HG02798 (cell line): ENCODE measurements around the gene IGSF10.
"Not testable (repeated sequence)": the region's sequence is repeated elsewhere in the genome, so short reads cannot be mapped to it uniquely, and the experiment has no call there.

Source experiments
- ATAC-seq: cut with Tn5 transposase; IDR thresholded peaks from one replicate; pipeline ENCODE4 v1.9.1; 2021; ENCODE audit warnings: mild to moderate bottlenecking; ENCODE audit not compliant: unreplicated experiment, poor library complexity

Gene IGSF10

DNA sequence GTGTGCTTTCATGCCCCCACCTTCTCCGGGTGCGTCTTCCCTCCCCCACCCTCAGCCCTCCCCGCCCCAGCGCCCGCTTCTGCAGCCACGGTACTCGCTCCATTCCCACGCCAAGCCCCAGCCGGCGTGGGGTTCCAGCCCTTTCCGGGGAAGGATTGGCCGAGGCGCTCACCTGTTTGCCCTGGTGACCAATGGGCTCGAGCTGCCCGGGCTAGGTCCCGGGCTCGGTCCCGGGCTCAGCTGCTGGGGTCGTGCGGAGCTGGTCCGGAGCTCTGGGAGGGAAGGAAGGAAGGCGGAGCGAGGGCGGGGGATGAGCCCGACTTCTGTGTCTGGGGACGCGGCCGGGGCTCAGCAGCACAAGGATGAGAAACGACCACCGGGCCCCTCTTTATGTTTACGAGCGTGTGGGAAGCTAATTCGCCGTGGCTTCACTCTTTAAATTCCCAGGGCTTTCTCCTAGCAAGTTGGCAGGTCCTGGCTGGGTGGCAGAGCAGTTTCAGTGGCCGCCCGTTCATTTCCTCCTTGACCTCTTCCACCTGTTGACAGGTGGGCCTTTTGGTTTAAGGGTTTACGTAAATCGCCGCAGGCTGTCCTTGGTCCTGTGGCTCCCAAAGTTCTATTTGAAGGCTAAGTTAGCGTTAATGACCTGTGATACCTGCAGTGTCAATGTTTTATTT is at the start of gene IGSF10:
Gene IGSF10, minus strand, starts transcription at position 288 of the 677 bp plus-strand sequence. CDS start 2,352 bp downstream, outside the sequence.
- no peak for ATAC-seq

GRCh38 chr3:151509468-151510135 is 48.7 kb upstream of the IGSF10 start:
- ATAC-seq = not testable (repeated sequence)

- ATAC-seq = no peak
Observed at GRCh38 chr3:151504606-151505005, 43.7 kb upstream of the IGSF10 start.

DNA sequence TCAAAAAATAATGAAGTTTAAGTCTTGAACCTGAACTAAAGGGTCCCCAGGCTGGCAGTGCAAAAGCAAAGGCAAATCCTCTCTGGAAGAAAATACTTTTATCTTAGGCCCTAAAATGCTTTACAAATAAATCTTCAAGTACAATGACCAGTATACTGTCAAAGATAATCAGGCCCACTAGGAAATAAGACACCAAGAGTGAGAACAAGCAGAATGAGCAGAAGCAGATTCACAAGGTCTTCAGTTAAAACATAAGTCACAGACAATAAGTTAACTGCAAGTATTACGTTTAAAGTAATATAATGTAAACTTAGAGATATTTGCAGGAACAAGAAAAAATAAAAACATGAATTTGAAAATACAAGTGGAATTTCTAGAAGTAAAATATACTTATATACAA is 42.2 kb upstream of the IGSF10 start:
- no peak for ATAC-seq

GRCh38 chr3:151501923-151502632 is 41.2 kb upstream of the IGSF10 start:
- ATAC-seq = no peak

- no peak for ATAC-seq
Observed at GRCh38 chr3:151501171-151501922, 40.5 kb upstream of the IGSF10 start.

DNA sequence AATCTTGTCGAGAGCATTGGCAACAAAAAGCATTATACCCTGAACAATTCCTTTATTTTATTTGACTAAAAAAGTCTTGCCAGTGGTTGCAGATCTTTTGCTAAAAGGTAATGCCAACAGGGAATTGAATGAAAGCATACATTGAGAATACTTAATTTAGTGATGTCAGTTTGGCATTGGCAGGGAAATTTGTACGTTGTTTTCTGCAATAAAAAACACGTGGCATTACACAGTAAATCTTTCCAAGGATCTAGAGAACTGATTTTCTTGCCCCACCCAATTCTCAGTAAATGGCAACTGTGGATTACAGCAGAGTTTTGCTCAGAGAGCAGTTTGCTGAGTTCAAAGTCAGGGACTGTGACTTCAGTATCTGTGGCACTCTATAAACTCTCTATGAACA is 38.3 kb upstream of the IGSF10 start:
- no peak for ATAC-seq

- no peak for ATAC-seq
Observed at GRCh38 chr3:151491525-151491924, 30.7 kb upstream of the IGSF10 start.

DNA sequence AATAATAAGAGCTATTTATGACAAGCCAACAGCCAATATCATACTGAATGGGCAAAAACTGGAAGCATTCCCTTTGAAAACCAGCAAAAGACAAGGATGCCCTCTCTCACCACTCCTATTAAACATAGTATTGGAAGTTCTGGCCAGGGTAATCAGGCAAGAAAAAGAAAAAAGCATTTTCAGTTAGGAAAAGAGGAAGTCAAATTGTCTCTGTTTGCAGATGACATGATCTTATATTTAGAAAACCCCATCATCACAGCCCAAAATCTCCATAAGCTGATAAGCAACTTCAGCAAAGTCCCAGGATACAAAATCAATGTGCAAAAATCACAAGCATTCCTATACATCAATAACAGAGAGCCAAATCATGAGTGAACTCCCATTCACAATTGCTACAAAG is 27.0 kb upstream of the IGSF10 start:
- not testable (repeated sequence) for ATAC-seq

DNA sequence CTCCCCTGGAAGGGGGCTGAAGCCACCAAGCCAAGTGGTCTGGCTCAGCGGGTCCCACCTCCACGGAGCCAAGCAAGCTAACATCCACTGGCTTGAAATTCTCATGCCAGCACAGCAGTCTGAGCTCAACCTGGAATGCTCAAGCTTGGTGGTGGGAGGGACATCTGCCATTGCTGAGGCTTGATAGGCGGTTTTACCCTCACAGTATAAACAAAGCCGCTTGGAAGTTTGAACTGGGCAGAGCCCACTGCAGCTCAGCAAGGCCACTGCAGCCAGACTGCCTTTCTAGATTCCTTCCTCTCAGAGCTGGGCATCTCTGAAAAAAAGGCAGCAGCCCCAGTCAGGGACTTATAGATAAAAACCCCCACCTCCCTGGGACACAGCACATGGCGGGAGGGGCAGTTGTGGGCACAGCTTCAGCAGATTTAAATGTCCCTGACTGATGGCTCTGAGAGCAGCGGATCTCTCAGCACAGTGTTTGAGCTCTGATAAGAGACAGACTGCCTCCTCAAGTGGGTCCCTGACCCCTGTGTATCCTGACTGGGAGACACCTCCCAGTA is 23.2 kb upstream of the IGSF10 start:
- ATAC-seq = no peak

DNA sequence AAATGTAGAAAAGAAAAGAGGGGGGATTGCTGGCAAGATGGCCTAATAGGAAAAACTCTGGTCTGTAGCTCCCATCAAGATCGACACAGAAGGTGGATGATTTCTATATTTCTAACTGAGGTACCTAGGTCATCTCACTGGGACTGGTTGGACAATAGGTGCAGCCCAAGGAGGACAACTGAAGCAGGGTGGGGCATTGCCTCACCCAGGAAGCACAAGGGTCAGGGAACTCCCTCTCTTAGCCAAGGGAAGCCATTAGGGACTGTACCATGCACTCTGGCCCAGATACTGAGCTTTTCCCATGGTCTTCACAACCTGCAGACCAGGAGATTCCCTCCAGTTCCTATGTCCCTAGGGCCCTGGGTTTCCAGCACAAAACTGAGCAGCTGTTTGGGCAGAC is 22.6 kb upstream of the IGSF10 start:
- ATAC-seq = no peak

- ATAC-seq = no peak
Observed at GRCh38 chr3:151480492-151480891, 19.6 kb upstream of the IGSF10 start.

DNA sequence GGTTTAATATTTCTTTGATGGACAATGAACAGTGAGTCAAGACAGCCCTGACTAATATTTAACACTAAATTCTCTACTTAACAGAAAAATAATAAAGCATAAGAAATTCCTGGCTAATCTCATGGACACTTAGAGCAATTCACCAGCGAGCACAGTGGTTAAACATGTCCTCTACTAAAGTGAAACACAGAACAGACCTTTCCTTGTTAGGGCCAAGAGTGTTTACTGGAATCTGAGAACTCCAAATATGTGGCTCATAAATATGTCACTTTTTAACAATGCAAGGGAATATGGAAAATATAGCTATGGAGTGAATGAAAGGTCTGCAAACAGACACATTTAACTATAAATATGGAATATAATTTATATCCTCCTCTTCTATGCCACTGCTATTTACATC is 18.6 kb upstream of the IGSF10 start:
- ATAC-seq = no peak

- ATAC-seq = no peak
Observed at GRCh38 chr3:151478335-151478697, 17.5 kb upstream of the IGSF10 start.

- no peak for ATAC-seq
Observed at GRCh38 chr3:151477591-151478334, 16.9 kb upstream of the IGSF10 start.

DNA sequence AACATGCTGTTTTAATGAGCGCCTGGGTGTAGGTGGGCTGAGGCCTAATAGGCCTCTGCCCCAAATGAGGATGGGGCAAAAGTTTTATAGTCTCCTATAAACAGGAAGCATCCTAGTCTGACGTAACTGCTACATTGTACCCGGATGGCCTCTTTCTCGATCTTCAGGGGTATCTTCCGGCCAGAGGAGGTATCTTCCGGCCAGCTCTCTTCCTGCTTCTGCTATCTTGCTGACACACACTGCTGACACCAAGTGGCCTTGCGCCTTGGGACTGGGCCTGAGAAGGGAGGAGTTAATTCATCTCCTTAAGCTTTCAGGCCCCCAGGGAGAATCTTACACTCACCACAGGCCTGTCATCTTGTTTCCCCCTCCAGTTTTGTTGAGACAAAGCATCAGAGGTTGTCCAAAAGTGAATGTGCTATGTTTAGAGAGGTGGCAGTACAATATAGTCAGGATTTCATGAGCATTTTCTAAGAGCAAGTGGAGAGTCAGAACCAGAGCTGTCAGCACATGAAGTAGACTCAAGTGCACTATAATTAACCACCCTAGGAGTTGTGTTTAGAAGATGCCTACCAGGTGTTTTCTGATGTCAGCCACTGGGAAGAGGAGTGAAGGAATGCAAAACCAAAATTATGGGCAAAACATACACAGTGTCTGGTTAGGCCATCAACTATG is 15.6 kb upstream of the IGSF10 start:
- ATAC-seq = no peak

DNA sequence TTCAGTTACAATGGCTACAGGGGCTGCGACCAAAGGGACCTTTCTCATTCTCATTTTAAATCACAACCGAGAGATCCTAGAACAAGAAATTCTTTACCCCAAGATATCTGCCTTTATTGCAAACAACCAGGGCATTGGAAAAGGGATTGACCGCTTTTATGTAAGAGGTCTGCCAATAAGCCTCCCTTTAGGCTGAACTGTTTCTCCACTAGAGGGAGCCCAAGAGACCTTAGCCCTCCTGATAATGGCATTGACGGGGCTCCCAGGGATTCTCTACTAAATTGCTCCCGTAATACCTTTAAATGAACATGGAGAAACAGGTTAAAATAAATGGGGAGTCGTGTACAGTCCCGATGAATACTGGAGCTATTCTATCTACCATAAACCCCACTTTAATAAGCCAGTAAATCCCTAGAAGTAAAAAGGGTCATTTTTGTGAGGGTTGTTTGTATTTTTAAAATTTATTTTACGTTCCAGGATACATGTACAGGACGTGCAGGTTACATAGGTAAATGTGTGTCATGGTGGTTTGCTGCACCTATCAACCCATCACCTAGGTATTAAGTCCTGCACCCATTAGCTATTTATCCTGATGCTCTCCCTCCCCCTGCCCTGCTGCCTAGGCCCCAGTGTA is 7.5 kb upstream of the IGSF10 start:
- peak; percentile 88 for ATAC-seq

DNA sequence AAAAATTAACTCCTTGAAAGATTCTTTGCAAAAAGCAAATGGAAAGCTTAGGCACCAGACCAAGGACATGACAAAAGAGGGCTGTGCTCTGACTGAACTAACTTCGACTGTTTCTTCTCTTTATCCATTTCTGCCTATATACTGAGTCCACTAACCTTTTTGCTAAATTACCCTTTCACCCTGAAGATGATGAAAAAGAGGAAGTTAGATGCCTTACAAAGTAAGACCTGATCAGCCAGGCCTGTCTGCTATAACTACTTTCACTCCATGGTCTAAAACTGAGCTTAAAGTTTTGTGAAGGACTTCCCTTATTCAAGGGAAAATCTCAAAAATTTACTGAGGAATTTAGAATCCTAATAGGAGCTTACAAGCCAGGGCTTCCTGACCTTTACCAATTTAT is 6.2 kb upstream of the IGSF10 start:
- ATAC-seq = no peak

- ATAC-seq = no peak
Observed at GRCh38 chr3:151462991-151463390, 2.1 kb upstream of the IGSF10 start.
